MCF 10A (cell line): Measurements from ENCODE around the gene HES4. TPM values are rescaled to one million over a fixed set of nuclear protein-coding genes. Genes with fewer than 3 reads are reported as not detected.

Source experiments
- Bru-seq: library from RNA; stranded (reverse); fragments of 400-500 nt; gene quantifications from one replicate; lab custom pipeline; 2021; lab: Mats Ljungman, UMichigan
- BruChase-seq, 2 experiments: library from RNA; stranded (reverse); fragments of 400-500 nt; gene quantifications; one replicate each; lab custom pipeline; 2021; lab: Mats Ljungman, UMichigan
- BruUV-seq: library from RNA; stranded (reverse); fragments of 400-500 nt; replicated peaks from 2 replicates; lab custom pipeline; 2021; lab: Mats Ljungman, UMichigan
- CTCF ChIA-PET: fragments of 300-600 bp; sonication (Branson Sonifier 250); formaldehyde crosslinking; extraction: SDS; loops from one replicate; lab custom pipeline; 2021; ENCODE audit warnings: antibody characterized with exemption, inconsistent platforms; lab: Yijun Ruan, JAX
- POLR2A ChIA-PET: fragments of 300-600, 350-650 bp; sonication (Branson Sonifier 250); formaldehyde crosslinking; extraction: SDS; loops from one replicate; lab custom pipeline; 2020; ENCODE audit warnings: antibody characterized with exemption, inconsistent platforms; lab: Yijun Ruan, JAX
- DNase-seq: peaks from one replicate; pipeline ENCODE4 v3.0.0-alpha.2; 2018; ENCODE audit not compliant: unreplicated experiment
- H3K27ac Mint-ChIP-seq: one replicate; pipeline ENCODE4 v1.8.0; 2022; ENCODE audit warnings: mild to moderate bottlenecking, low read depth, mixed read lengths; ENCODE audit not compliant: unreplicated experiment
- H3K27me3 Mint-ChIP-seq: one replicate; pipeline ENCODE4 v1.8.0; 2022; ENCODE audit warnings: mixed read lengths; ENCODE audit not compliant: insufficient read depth, unreplicated experiment
- H3K36me3 Mint-ChIP-seq: one replicate; pipeline ENCODE4 v1.8.0; 2022; ENCODE audit warnings: mild to moderate bottlenecking, moderate library complexity, mixed read lengths; ENCODE audit not compliant: insufficient read depth, unreplicated experiment
- H3K4me1 Mint-ChIP-seq: one replicate; pipeline ENCODE4 v1.8.0; 2022; ENCODE audit warnings: mixed read lengths; ENCODE audit not compliant: insufficient read depth, unreplicated experiment
- H3K4me3 Mint-ChIP-seq: one replicate; pipeline ENCODE4 v1.8.0; 2022; ENCODE audit warnings: mild to moderate bottlenecking, moderate library complexity, mixed read lengths; ENCODE audit not compliant: unreplicated experiment
- H3K9me3 Mint-ChIP-seq: one replicate; pipeline ENCODE4 v1.8.0; 2022; ENCODE audit warnings: mixed read lengths; ENCODE audit not compliant: unreplicated experiment
- intact Hi-C: fragments of 100-400 bp; cut with micrococcal nuclease; formaldehyde crosslinking; loops from 2 replicates; pipeline ENCODE4 v1.14.1; 2022
- long read RNA-seq: library from polyadenylated mRNA; stranded (forward); transcript quantifications from one replicate; pipeline ENCODE4 v2.0.0, GENCODE V29; 2022
- total RNA-seq: library from RNA; stranded (reverse); gene quantifications from 2 replicates; pipeline ENCODE4 v1.2.3, GENCODE V29; 2022
- TF ChIP-seq, protein P1 (sequence below): fragments of 200-600 bp; IDR thresholded peaks from one replicate; pipeline ENCODE4 v1.8.0; 2022; ENCODE audit warnings: antibody characterized with exemption, mild to moderate bottlenecking; ENCODE audit not compliant: unreplicated experiment

HES4 gene
- total RNA-seq = 42.1 and 42.6 TPM in 2 replicates
- Bru-seq, nascent RNA = percentile 57 among the genes with signal in this experiment
- percentile 82 among the genes with signal in this experiment for BruChase-seq, experiment 1, labeled RNA remaining after a 6-hour chase
- percentile 63 among the genes with signal in this experiment for BruChase-seq, experiment 2, labeled RNA remaining after a 2-hour chase
- long read RNA-seq, transcript HES4-204 (3 exons, 667 nt) = minor isoform, 10 of 83 reads
- long read RNA-seq, transcript HES4-203 (2 exons, 1,038 nt) = minor isoform, 6 of 83 reads
- long read RNA-seq, transcript HES4-201 (4 exons, 899 nt) = major isoform, 48 of 83 reads
- long read RNA-seq, partial matches to known transcripts = 0 of 83 reads
- long read RNA-seq, other reads (novel, unspliced or antisense) = 16 of 83 reads

DNA sequence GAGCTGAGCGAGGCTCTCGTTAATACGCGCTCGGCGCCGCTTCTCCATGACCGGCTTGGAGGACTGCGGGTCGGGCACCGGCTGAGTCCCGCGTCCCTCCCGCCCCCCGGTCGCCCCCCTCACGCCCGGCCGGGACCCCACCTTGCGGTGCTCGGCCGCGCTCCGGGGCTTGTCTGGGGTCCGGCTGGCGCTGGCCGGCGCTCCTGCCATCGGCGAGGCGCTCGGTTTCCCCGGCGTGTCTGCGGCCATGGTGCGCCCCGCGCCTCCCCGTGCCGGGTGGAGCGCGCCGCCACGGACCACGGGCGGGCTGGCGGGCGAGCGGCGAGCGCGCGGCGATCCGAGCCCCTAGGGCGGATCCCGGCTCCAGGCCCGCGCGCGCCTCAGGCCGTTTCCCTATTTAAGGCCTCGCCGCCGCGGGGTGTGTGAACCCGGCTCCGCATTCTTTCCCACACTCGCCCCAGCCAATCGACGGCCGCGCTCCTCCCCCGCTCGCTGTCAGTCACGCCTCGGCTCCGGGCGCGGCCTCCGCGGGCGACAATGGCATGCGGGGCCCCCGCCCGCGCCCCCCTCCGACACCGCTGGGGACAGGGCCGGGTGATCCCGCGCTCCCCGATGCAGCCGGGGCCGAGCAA is at the start of gene HES4:
Gene HES4, minus strand, starts transcription at position 373 of the 632 bp plus-strand sequence. Its CDS starts 124 bp downstream, at position 249.
- BruUV-seq = no TSS peak
- DNase-seq = peak; percentile 92
- Mint-ChIP-seq H3K27ac (peak within 1 kb of the TSS; percentile 94), H3K36me3 (no peaks in the 10 kb centered on the region), H3K27me3 (no peaks in the 10 kb centered on the region), H3K9me3 (no peaks in the 10 kb centered on the region), H3K4me3 (peak within 1 kb of the TSS; percentile 82), H3K4me1 (peaks cover 13% of the 10 kb centered on the region)
- ChIA-PET POLR2A (interaction anchor here (0.7 to 1.4 kb wide), 8 partner anchors 13 to 232 kb away, joined by 3 to 6 read pairs (median 4); partner anchors contain the start of genes B3GALT6, ISG15 and RNF223), CTCF (interaction anchor here (0.5 to 0.9 kb wide), 2 partner anchors 17 to 48 kb away, joined by 3 to 4 read pairs; no protein-coding TSS in a partner anchor)
- intact Hi-C loops = loop anchor here (5.0 kb wide), 1 partner anchor 62 kb away; no protein-coding TSS in a partner anchor
- TF ChIP-seq, protein P1, sequence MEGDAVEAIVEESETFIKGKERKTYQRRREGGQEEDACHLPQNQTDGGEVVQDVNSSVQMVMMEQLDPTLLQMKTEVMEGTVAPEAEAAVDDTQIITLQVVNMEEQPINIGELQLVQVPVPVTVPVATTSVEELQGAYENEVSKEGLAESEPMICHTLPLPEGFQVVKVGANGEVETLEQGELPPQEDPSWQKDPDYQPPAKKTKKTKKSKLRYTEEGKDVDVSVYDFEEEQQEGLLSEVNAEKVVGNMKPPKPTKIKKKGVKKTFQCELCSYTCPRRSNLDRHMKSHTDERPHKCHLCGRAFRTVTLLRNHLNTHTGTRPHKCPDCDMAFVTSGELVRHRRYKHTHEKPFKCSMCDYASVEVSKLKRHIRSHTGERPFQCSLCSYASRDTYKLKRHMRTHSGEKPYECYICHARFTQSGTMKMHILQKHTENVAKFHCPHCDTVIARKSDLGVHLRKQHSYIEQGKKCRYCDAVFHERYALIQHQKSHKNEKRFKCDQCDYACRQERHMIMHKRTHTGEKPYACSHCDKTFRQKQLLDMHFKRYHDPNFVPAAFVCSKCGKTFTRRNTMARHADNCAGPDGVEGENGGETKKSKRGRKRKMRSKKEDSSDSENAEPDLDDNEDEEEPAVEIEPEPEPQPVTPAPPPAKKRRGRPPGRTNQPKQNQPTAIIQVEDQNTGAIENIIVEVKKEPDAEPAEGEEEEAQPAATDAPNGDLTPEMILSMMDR = no peak

DNA sequence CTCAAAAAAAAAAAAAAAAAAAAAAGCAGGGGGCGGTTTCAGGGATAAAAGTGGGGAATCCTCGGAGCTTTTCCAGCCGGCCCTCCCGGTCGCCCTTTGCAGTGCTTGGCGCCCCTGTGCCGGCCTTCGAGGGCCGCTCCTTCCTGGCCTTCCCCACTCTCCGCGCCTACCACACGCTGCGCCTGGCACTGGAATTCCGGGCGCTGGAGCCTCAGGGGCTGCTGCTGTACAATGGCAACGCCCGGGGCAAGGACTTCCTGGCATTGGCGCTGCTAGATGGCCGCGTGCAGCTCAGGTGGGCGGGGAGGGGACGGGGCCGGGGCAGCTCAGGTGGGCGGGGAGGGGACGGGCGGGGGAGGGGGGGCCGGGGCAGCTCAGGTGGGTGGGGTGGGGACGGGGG is 48.9 kb upstream of the HES4 start:
- ChIA-PET POLR2A (no interaction called here), CTCF (interaction anchor here (1.0 to 1.4 kb wide), 2 partner anchors 47 to 264 kb away, joined by 3 to 4 read pairs; no protein-coding TSS in a partner anchor)
- BruUV-seq = no TSS peak
- intact Hi-C loops = no loop called here
- no peaks in the 10 kb centered on the region for H3K9me3 Mint-ChIP-seq
- H3K4me3 Mint-ChIP-seq = no peak overlapping the region
- H3K27ac Mint-ChIP-seq = no peak overlapping the region
- H3K4me1 Mint-ChIP-seq = no peaks in the 10 kb centered on the region
- peaks cover 40% of the 10 kb centered on the region for H3K36me3 Mint-ChIP-seq
- TF ChIP-seq, protein P1 = no peak
- H3K27me3 Mint-ChIP-seq = no peaks in the 10 kb centered on the region
- no peak for DNase-seq

DNA sequence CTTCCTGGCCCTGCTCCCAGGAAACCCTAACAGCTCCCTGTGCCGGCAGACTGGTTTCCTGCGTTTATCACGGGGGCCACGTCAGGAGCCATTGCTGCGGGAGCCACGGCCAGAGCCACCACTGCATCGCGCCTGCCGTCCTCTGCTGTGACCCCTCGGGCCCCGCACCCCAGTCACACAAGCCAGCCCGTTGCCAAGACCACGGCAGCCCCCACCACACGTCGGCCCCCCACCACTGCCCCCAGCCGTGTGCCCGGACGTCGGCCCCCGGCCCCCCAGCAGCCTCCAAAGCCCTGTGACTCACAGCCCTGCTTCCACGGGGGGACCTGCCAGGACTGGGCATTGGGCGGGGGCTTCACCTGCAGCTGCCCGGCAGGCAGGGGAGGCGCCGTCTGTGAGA is 48.1 kb upstream of the HES4 start:
- intact Hi-C loops = no loop called here
- H3K4me1 Mint-ChIP-seq = no peaks in the 10 kb centered on the region
- no peak overlapping the region for H3K27ac Mint-ChIP-seq
- no peaks in the 10 kb centered on the region for H3K9me3 Mint-ChIP-seq
- H3K27me3 Mint-ChIP-seq = no peaks in the 10 kb centered on the region
- CTCF ChIA-PET = interaction anchor here (0.5 to 1.4 kb wide), 2 partner anchors 18 to 46 kb away, joined by 3 read pairs; no protein-coding TSS in a partner anchor
- POLR2A ChIA-PET = no interaction called here
- TF ChIP-seq, protein P1 = no peak
- H3K36me3 Mint-ChIP-seq = peaks cover 44% of the 10 kb centered on the region
- H3K4me3 Mint-ChIP-seq = no peak overlapping the region
- DNase-seq = no peak
- BruUV-seq = no TSS peak

DNA sequence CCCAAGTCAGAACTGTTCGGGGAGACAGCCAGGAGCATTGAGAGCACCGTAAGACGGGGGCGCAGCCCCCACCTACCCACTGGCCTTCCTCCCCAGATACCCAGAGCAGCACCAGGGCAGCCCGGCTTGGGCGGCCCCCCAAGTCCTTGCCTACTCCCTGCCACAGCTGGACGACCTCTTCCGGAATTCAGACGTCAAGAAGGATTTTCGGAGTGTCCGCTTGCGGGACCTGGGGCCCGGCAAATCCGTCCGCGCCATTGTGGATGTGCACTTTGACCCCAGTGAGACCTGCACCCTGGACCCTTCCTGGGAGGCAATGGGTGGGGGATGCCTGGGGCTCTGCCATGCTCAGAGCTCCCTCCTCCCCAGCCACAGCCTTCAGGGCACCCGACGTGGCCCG is 47.5 kb upstream of the HES4 start:
- no peak overlapping the region for H3K4me3 Mint-ChIP-seq
- intact Hi-C loops = no loop called here
- POLR2A ChIA-PET = no interaction called here
- no peak for DNase-seq
- TF ChIP-seq, protein P1 = no peak
- H3K4me1 Mint-ChIP-seq = no peaks in the 10 kb centered on the region
- no TSS peak for BruUV-seq
- peaks cover 47% of the 10 kb centered on the region for H3K36me3 Mint-ChIP-seq
- no peaks in the 10 kb centered on the region for H3K9me3 Mint-ChIP-seq
- CTCF ChIA-PET = interaction anchor here (0.5 to 1.4 kb wide), 3 partner anchors 18 to 45 kb away, joined by 3 read pairs; no protein-coding TSS in a partner anchor
- H3K27me3 Mint-ChIP-seq = no peaks in the 10 kb centered on the region
- H3K27ac Mint-ChIP-seq = no peak overlapping the region
